HepG2 (cell line): ENCODE data around the gene IPO13. TPM values are rescaled to one million over a fixed set of nuclear protein-coding genes. Genes with fewer than 3 reads are reported as not detected.

Experiments
- ATAC-seq: fragments of 200-7000 bp; cut with Tn5 transposase; 3 replicates; pipeline ENCODE4 v1.9.1; 2020; ENCODE audit warnings: mild to moderate bottlenecking, moderate library complexity
- BruUV-seq: library from RNA; stranded (reverse); fragments of 400-500 nt; replicated peaks from 2 replicates; lab custom pipeline; 2021; lab: Mats Ljungman, UMichigan
- CTCF ChIA-PET: fragments of 300-600 bp; formaldehyde crosslinking; extraction: SDS; loops from one replicate; lab custom pipeline; 2021; ENCODE audit warnings: low total read pairs, inconsistent platforms, low intra/inter-chr PET ratio; lab: Yijun Ruan, JAX
- POLR2A ChIA-PET: fragments of 350-600 bp; sonication (Branson Sonifier 250); formaldehyde crosslinking; loops from one replicate; lab custom pipeline; 2020; ENCODE audit warnings: antibody characterized with exemption, inconsistent platforms; lab: Yijun Ruan, JAX
- DNase-seq: peaks from one replicate; pipeline ENCODE4 v3.0.0-alpha.2; 2015; ENCODE audit warnings: low spot score
- FAIRE-seq: peaks from 3 replicates; lab custom pipeline; 2011; peaks lifted over from hg19 to GRCh38; lab: Jason Lieb, UNC
- H2AFZ ChIP-seq: one replicate; pipeline ENCODE4 v1.6.1; 2011; ENCODE audit warnings: low read length, inconsistent platforms
- H3K27ac ChIP-seq: fragments of 300-600 bp; 3 replicates; pipeline ENCODE4 v1.8.0; 2011; ENCODE audit warnings: mixed run types, mild to moderate bottlenecking, mixed read lengths, low read length, inconsistent platforms; ENCODE audit not compliant: insufficient read depth; ENCODE audit errors: extremely low read length
- H3K27me3 ChIP-seq, 2 experiments: fragments of 200-600 bp in 1 of 2; 2 replicates in 1 of 2; 3 replicates in 1 of 2; pipeline versions ENCODE4 v1.6.0 to v1.8.0; 2011; ENCODE audit warnings: low read length in 2 of 2, mild to moderate bottlenecking in 2 of 2, moderate library complexity in 2 of 2, inconsistent platforms in 1 of 2; ENCODE audit not compliant: insufficient read depth in 2 of 2, control insufficient read depth in 1 of 2
- H3K36me3 ChIP-seq, 2 experiments: fragments of 200-600 bp in 1 of 2; replicated peaks in 1 of 2; 2 replicates in 1 of 2; 3 replicates in 1 of 2; pipeline versions ENCODE4 v1.5.1 to v1.8.0; 2011; ENCODE audit warnings: low read length in 2 of 2, inconsistent platforms in 1 of 2; ENCODE audit not compliant: insufficient read depth in 2 of 2, control insufficient read depth in 1 of 2
- H3K4me1 ChIP-seq: 2 replicates; pipeline ENCODE4 v1.5.1; 2012; ENCODE audit warnings: low read length, inconsistent platforms; ENCODE audit not compliant: insufficient read depth
- H3K4me2 ChIP-seq: 2 replicates; pipeline ENCODE4 v1.6.0; 2011; ENCODE audit warnings: low read depth, low read length, inconsistent platforms
- H3K4me3 ChIP-seq, 3 experiments: fragments of 200-600 bp in 1 of 3; sonication (generic), shearing (Covaris generic) in 1 of 3; replicated peaks in 1 of 3; 2 replicates each; pipeline ENCODE4 v1.5.1; 2011 to 2016; ENCODE audit warnings: low read length in 3 of 3, inconsistent platforms in 2 of 3, low read depth in 2 of 3, mild to moderate bottlenecking in 2 of 3, control low read depth in 1 of 3, mixed read lengths in 1 of 3; ENCODE audit not compliant: insufficient read depth in 1 of 3
- H3K79me2 ChIP-seq: one replicate; pipeline ENCODE4 v1.6.1; 2011; ENCODE audit warnings: low read length, inconsistent platforms; ENCODE audit not compliant: insufficient read depth
- H3K9ac ChIP-seq: 2 replicates; pipeline ENCODE4 v1.6.0; 2011; ENCODE audit warnings: mild to moderate bottlenecking, low read depth, low read length, inconsistent platforms; ENCODE audit not compliant: insufficient read depth
- H3K9me3 ChIP-seq: 2 replicates; pipeline ENCODE4 v1.5.1; 2012; ENCODE audit warnings: mild to moderate bottlenecking, low read length
- H4K20me1 ChIP-seq: 2 replicates; pipeline ENCODE4 v1.6.0; 2011; ENCODE audit warnings: inconsistent platforms, mild to moderate bottlenecking, low read length, moderate library complexity; ENCODE audit not compliant: insufficient read depth
- HMG20A ChIP-seq: IDR thresholded peaks from 2 replicates; pipeline ENCODE4 v1.6.1; 2016; ENCODE audit warnings: borderline replicate concordance
- NAIF1 ChIP-seq: sonication (generic); formaldehyde crosslinking; IDR thresholded peaks from 2 replicates; pipeline ENCODE4 v1.5.0; 2020; ENCODE audit warnings: mild to moderate bottlenecking, missing genetic modification reagents, borderline replicate concordance
- SATB2 ChIP-seq: sonication (generic); formaldehyde crosslinking; IDR thresholded peaks from 2 replicates; pipeline ENCODE4 v1.5.0; 2020; ENCODE audit warnings: missing genetic modification reagents
- SOX13 ChIP-seq, 3 experiments: fragments of 450-650 bp in 1 of 3; sonication (generic) in 1 of 3; formaldehyde crosslinking in 1 of 3; IDR thresholded peaks in 2 of 3; conservative IDR thresholded peaks in 1 of 3; 2 replicates each; pipeline versions ENCODE4 v1.5.0 to v1.6.1; 2016 to 2020; ENCODE audit warnings: antibody characterized with exemption in 1 of 3, mild to moderate bottlenecking in 1 of 3, missing compliant biosample characterization in 1 of 3, missing genetic modification reagents in 1 of 3, moderate library complexity in 1 of 3
- TBL1XR1 ChIP-seq: fragments of 150-350 bp; IDR thresholded peaks from 2 replicates; pipeline ENCODE4 v1.6.1; 2014; ENCODE audit warnings: borderline replicate concordance, low read length; ENCODE audit not compliant: partially characterized antibody
- ZNF354B ChIP-seq: sonication (generic); formaldehyde crosslinking; IDR thresholded peaks from 2 replicates; pipeline ENCODE4 v1.8.0; 2022; ENCODE audit warnings: mild to moderate bottlenecking, missing genetic modification reagents
- ZNF367 ChIP-seq: sonication (generic); formaldehyde crosslinking; IDR thresholded peaks from 2 replicates; pipeline ENCODE4 v1.4.0; 2020; ENCODE audit warnings: missing genetic modification reagents, borderline replicate concordance
- ZNF569 ChIP-seq: sonication (generic); formaldehyde crosslinking; IDR thresholded peaks from 2 replicates; pipeline ENCODE4 v1.5.0; 2020; ENCODE audit warnings: mild to moderate bottlenecking, missing genetic modification reagents, moderate library complexity, borderline replicate concordance
- ZNF776 ChIP-seq: sonication (generic); formaldehyde crosslinking; IDR thresholded peaks from 2 replicates; pipeline ENCODE4 v1.4.0; 2020; ENCODE audit warnings: mild to moderate bottlenecking, missing genetic modification reagents
- ZNF781 ChIP-seq: sonication (generic); formaldehyde crosslinking; IDR thresholded peaks from 2 replicates; pipeline ENCODE4 v1.5.1; 2020; ENCODE audit warnings: borderline replicate concordance, mild to moderate bottlenecking, missing genetic modification reagents; ENCODE audit errors: not compliant biosample characterization
- ZNF883 ChIP-seq: sonication (generic); formaldehyde crosslinking; IDR thresholded peaks from 2 replicates; pipeline ENCODE4 v1.5.1; 2020; ENCODE audit warnings: mild to moderate bottlenecking, missing genetic modification reagents; ENCODE audit errors: not compliant biosample characterization
- ZSCAN9 ChIP-seq: IDR thresholded peaks from 2 replicates; pipeline ENCODE4 v1.6.1; 2016; ENCODE audit warnings: borderline replicate concordance
- WGBS: methylation state at CpG from one replicate; pipeline ENCODE4 v1.1.6; 2017; ENCODE audit warnings: low lambda C conversion rate; 5-methylcytosine and 5-hydroxymethylcytosine counted together
- in situ Hi-C: cut with HindIII; loops from 2 replicates; pipeline ENCODE4 v1.10.0; 2017; ENCODE audit warnings: low pct_unique_long_range_greater_than_20kb; ENCODE audit not compliant: extremely low pct_ligation_motif_present
- intact Hi-C: fragments of 100-400 bp; cut with micrococcal nuclease; formaldehyde crosslinking; loops from one replicate; pipeline ENCODE4 v1.10.0; 2022; ENCODE audit not compliant: unreplicated experiment
- polyA plus RNA-seq, 8 experiments: library from polyadenylated mRNA; depleted of rRNA in 3 of 8; stranded (reverse) in 7 of 8; unstranded in 1 of 8; fragments of >200 nt; fragmentation: Illumina TruSeq in 4 of 8; extraction: Trizol in 4 of 8; gene quantifications; 2 replicates each; pipeline versions ENCODE4 v1.2.1 to v1.2.3, GENCODE V29; 2011 to 2016; ENCODE audit warnings: low read depth in 4 of 8, missing spikeins in 1 of 8, mixed read lengths in 1 of 8; ENCODE audit not compliant: insufficient read depth in 1 of 8
- total RNA-seq, 5 experiments: library from RNA; depleted of rRNA; stranded (reverse); fragments of >200 nt; fragmentation: Illumina TruSeq; extraction: Trizol; gene quantifications; 2 replicates each; pipeline ENCODE4 v1.2.3, GENCODE V29; 2016; ENCODE audit warnings: low read depth in 1 of 5
- TF ChIP-seq, protein P1 (sequence below): sonication (generic); formaldehyde crosslinking; IDR thresholded peaks from 2 replicates; pipeline ENCODE4 v1.9.0; 2021; ENCODE audit warnings: missing genetic modification reagents, mild to moderate bottlenecking, borderline replicate concordance
- TF ChIP-seq, protein P2 (sequence below): sonication (generic); formaldehyde crosslinking; IDR thresholded peaks from 2 replicates; pipeline ENCODE4 v1.5.0; 2020; ENCODE audit warnings: missing genetic modification reagents
- TF ChIP-seq, protein P3 (sequence below): sonication (generic); formaldehyde crosslinking; IDR thresholded peaks from 2 replicates; pipeline ENCODE4 v1.8.0; 2022; ENCODE audit warnings: missing genetic modification reagents, mild to moderate bottlenecking, inconsistent platforms, borderline replicate concordance
- TF ChIP-seq, protein P4 (sequence below): sonication (generic); formaldehyde crosslinking; IDR thresholded peaks from 2 replicates; pipeline ENCODE4 v1.5.0; 2020; ENCODE audit warnings: mild to moderate bottlenecking, missing genetic modification reagents, borderline replicate concordance
- TF ChIP-seq, protein P5 (sequence below): sonication (generic); formaldehyde crosslinking; IDR thresholded peaks from 2 replicates; pipeline ENCODE4 v1.5.1; 2020; ENCODE audit warnings: missing genetic modification reagents, mild to moderate bottlenecking, borderline replicate concordance

The IPO13 gene
- total and polyA plus RNA-seq, 2 of the 13 experiments (the other 11 are each of a cell fraction or from before 2014, with no cell fraction given) = 12.9 to 15.6 TPM

DNA sequence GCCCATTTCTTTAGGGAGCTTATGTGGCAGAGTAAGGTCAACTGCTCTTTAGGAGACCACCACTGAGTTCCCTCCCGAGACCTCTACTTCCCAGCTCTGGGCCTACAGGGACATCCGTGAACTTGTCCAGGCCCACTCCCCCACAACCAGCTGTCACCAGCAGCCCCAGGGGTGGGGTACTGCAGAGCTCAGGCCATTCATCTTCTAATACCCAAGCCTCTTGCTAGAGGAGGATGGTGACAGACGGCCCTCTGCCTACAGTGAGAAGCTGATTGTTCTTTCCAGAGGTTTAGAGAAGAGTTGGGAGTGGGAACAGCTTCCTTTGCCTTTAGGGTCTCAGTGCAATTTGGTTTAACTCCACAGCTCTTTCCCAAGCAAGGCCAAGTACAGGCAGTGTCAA lies 46.4 kb upstream of the IPO13 start:
- DNase-seq = no peak
- Histone ChIP-seq H2AFZ (no peak overlapping the region), H3K4me3 (no peak overlapping the region), H4K20me1 (no peaks in the 10 kb centered on the region), H3K4me2 (no peak overlapping the region), H3K79me2 (no peaks in the 10 kb centered on the region), H3K27me3 (no peaks in the 10 kb centered on the region), H3K4me1 (no peaks in the 10 kb centered on the region), H3K9ac (no peak overlapping the region), H3K27ac (no peak overlapping the region), H3K9me3 (no peaks in the 10 kb centered on the region), H3K36me3 (peaks cover 7 to 9% of the 10 kb centered on the region in 2 experiments; a peak in 4 of 5 replicates)
- no TSS peak for BruUV-seq
- POLR2A ChIA-PET = no interaction called here
- 91% methylated on average over 3 of the region's 3 CpGs for whole genome bisulfite sequencing
- in situ Hi-C loops (no loop called here), intact Hi-C loops (no loop called here)
- FAIRE-seq = no peak
- no peak for ATAC-seq
- CTCF ChIA-PET = no interaction called here
- no peak for TF ChIP-seq ZNF883 (CRISPR knock-in tag)
- TF ChIP-seq SATB2 (CRISPR knock-in tag) = no peak
- no peak for TF ChIP-seq ZNF367
- TF ChIP-seq, protein P1, sequence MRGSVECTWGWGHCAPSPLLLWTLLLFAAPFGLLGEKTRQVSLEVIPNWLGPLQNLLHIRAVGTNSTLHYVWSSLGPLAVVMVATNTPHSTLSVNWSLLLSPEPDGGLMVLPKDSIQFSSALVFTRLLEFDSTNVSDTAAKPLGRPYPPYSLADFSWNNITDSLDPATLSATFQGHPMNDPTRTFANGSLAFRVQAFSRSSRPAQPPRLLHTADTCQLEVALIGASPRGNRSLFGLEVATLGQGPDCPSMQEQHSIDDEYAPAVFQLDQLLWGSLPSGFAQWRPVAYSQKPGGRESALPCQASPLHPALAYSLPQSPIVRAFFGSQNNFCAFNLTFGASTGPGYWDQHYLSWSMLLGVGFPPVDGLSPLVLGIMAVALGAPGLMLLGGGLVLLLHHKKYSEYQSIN = no peak
- TF ChIP-seq, protein P2, sequence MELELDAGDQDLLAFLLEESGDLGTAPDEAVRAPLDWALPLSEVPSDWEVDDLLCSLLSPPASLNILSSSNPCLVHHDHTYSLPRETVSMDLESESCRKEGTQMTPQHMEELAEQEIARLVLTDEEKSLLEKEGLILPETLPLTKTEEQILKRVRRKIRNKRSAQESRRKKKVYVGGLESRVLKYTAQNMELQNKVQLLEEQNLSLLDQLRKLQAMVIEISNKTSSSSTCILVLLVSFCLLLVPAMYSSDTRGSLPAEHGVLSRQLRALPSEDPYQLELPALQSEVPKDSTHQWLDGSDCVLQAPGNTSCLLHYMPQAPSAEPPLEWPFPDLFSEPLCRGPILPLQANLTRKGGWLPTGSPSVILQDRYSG (CRISPR knock-in tag) = no peak
- no peak for TF ChIP-seq ZNF569 (CRISPR knock-in tag)
- no peak for TF ChIP-seq TBL1XR1
- TF ChIP-seq SOX13 (IDR thresholded peaks at IDR 0.05) = no peak
- no peak for TF ChIP-seq SOX13 (CRISPR knock-in tag; conservative IDR thresholded peaks at IDR 0.05 in 1 of 2, IDR thresholded peaks at IDR 0.05 in 1 of 2)
- TF ChIP-seq, protein P3, sequence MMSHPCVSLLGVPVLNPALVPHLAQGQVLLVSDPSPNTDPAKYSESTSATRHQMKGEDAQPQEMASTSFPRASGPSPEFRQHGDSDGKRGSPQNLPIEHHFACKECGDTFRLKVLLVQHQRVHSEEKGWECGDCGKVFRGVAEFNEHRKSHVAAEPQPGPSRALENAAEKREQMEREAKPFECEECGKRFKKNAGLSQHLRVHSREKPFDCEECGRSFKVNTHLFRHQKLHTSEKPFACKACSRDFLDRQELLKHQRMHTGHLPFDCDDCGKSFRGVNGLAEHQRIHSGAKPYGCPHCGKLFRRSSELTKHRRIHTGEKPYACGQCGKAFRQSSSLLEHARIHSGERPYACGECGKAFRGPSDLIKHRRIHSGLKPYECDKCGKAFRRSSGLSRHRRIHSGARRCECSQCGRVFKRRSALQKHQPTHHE (CRISPR knock-in tag) = no peak
- TF ChIP-seq ZSCAN9 (CRISPR knock-in tag) = no peak
- TF ChIP-seq, protein P4, sequence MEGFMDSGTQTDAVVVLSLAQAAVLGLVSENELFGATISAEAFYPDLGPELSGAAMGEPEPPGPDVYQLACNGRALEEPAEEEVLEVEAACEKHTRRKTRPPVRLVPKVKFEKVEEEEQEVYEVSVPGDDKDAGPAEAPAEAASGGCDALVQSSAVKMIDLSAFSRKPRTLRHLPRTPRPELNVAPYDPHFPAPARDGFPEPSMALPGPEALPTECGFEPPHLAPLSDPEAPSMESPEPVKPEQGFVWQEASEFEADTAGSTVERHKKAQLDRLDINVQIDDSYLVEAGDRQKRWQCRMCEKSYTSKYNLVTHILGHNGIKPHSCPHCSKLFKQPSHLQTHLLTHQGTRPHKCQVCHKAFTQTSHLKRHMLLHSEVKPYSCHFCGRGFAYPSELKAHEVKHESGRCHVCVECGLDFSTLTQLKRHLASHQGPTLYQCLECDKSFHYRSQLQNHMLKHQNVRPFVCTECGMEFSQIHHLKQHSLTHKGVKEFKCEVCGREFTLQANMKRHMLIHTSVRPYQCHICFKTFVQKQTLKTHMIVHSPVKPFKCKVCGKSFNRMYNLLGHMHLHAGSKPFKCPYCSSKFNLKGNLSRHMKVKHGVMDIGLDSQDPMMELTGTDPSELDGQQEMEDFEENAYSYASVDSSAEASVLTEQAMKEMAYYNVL = no peak
- no peak for TF ChIP-seq NAIF1
- TF ChIP-seq ZNF354B = no peak
- no peak for TF ChIP-seq HMG20A
- TF ChIP-seq, protein P5, sequence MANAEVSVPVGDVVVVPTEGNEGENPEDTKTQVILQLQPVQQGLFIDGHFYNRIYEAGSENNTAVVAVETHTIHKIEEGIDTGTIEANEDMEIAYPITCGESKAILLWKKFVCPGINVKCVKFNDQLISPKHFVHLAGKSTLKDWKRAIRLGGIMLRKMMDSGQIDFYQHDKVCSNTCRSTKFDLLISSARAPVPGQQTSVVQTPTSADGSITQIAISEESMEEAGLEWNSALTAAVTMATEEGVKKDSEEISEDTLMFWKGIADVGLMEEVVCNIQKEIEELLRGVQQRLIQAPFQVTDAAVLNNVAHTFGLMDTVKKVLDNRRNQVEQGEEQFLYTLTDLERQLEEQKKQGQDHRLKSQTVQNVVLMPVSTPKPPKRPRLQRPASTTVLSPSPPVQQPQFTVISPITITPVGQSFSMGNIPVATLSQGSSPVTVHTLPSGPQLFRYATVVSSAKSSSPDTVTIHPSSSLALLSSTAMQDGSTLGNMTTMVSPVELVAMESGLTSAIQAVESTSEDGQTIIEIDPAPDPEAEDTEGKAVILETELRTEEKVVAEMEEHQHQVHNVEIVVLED (CRISPR knock-in tag) = no peak
- TF ChIP-seq ZNF781 = no peak
- TF ChIP-seq ZNF776 (CRISPR knock-in tag) = no peak
